Panc1 (cell line): ENCODE data around the gene NPAS2. TPM values are rescaled to one million over a fixed set of nuclear protein-coding genes. Genes with fewer than 3 reads are reported as not detected.

Experiments used
- ATAC-seq: fragments of 200-7000 bp; cut with Tn5 transposase; 2 replicates; pipeline ENCODE4 v1.9.1; 2020; ENCODE audit warnings: mild to moderate bottlenecking, moderate library complexity
- BruUV-seq: library from RNA; stranded (reverse); fragments of 400-500 nt; replicated peaks from 2 replicates; lab custom pipeline; 2021; lab: Mats Ljungman, UMichigan
- CTCF ChIA-PET: fragments of 300-600 bp; sonication (Branson Sonifier 250); formaldehyde crosslinking; loops from one replicate; lab custom pipeline; 2022; ENCODE audit warnings: antibody characterized with exemption; lab: Charles Lee
- POLR2A ChIA-PET: fragments of 300-600 bp; sonication (Branson Sonifier 250); formaldehyde crosslinking; loops from one replicate; lab custom pipeline; 2022; ENCODE audit warnings: antibody characterized with exemption; lab: Charles Lee
- DNase-seq: peaks from one replicate; pipeline ENCODE4 v3.0.0-alpha.2; 2010; ENCODE audit warnings: low read depth, low spot score
- H3K27ac ChIP-seq: 2 replicates; pipeline ENCODE4 v1.5.1; 2011; ENCODE audit warnings: mild to moderate bottlenecking, low read length, inconsistent platforms
- H3K27me3 ChIP-seq: fragments of 200-500 bp; sonication (Bioruptor generic); 2 replicates; pipeline ENCODE4 v1.6.0; 2014; ENCODE audit warnings: low read length, inconsistent platforms; ENCODE audit not compliant: control insufficient read depth, insufficient read depth
- H3K36me3 ChIP-seq: fragments of 200-500 bp; sonication (Bioruptor generic); 2 replicates; pipeline ENCODE4 v1.5.1; 2014; ENCODE audit warnings: inconsistent platforms, mild to moderate bottlenecking, low read length, moderate library complexity; ENCODE audit not compliant: control insufficient read depth, insufficient read depth
- H3K4me1 ChIP-seq: 2 replicates; pipeline ENCODE4 v1.5.1; 2011; ENCODE audit warnings: inconsistent platforms, mild to moderate bottlenecking, low read length, moderate library complexity; ENCODE audit not compliant: control insufficient read depth, insufficient read depth
- H3K4me3 ChIP-seq, 2 experiments: 2 replicates each; pipeline ENCODE4 v1.5.1; 2011 to 2012; ENCODE audit warnings: low read depth in 2 of 2, low read length in 2 of 2, mild to moderate bottlenecking in 2 of 2, inconsistent platforms in 1 of 2, moderate library complexity in 1 of 2
- H3K9me3 ChIP-seq: fragments of 200-500 bp; sonication (Bioruptor generic); 2 replicates; pipeline ENCODE4 v1.5.1; 2014; ENCODE audit warnings: low read depth, mild to moderate bottlenecking, inconsistent platforms, low read length, moderate library complexity; ENCODE audit not compliant: control insufficient read depth, insufficient read depth
- CTCF ChIP-seq: fragments of 450-650 bp; IDR thresholded peaks from 2 replicates; pipeline ENCODE4 v1.5.1; 2017; ENCODE audit warnings: mild to moderate bottlenecking
- POLR2AphosphoS5 ChIP-seq: IDR thresholded peaks from 2 replicates; pipeline ENCODE4 v1.6.1; 2012; ENCODE audit warnings: mild to moderate bottlenecking, low read depth, low read length, moderate library complexity
- REST ChIP-seq, 2 experiments: IDR thresholded peaks; 2 replicates each; pipeline ENCODE4 v1.6.1; 2011 to 2012; ENCODE audit warnings: low read depth in 2 of 2, control low read depth in 1 of 2, low read length in 1 of 2, mild to moderate bottlenecking in 1 of 2, moderate library complexity in 1 of 2; ENCODE audit not compliant: insufficient read depth in 1 of 2
- SIN3A ChIP-seq: IDR thresholded peaks from 2 replicates; pipeline ENCODE4 v1.6.1; 2012; ENCODE audit warnings: low read depth, mild to moderate bottlenecking, low read length, moderate library complexity, borderline replicate concordance; ENCODE audit not compliant: insufficient read depth
- TCF7L2 ChIP-seq: IDR thresholded peaks from 2 replicates; pipeline ENCODE4 v1.6.1; 2011; ENCODE audit warnings: mild to moderate bottlenecking, low read depth, low read length, inconsistent platforms
- in situ Hi-C: cut with HindIII; loops from 2 replicates; pipeline ENCODE4 v1.10.0; 2016; ENCODE audit warnings: low sequenced_read_pairs, low pct_unique_long_range_greater_than_20kb
- intact Hi-C: fragments of 100-400 bp; cut with micrococcal nuclease; formaldehyde crosslinking; loops from one replicate; pipeline ENCODE4 v1.10.0; 2022; ENCODE audit not compliant: unreplicated experiment
- total RNA-seq: library from RNA; stranded (reverse); gene quantifications from one replicate; pipeline ENCODE4 v1.2.1, GENCODE V29; 2021; ENCODE audit not compliant: unreplicated experiment

NPAS2 gene
- total RNA-seq, 1 experiment from 2014 or later = 72.8 TPM

- in situ Hi-C loops = no loop called here
- POLR2A ChIA-PET = no interaction called here
- DNase-seq (no peak), ATAC-seq (no peak)
- no peak for TF ChIP-seq REST (IDR thresholded peaks at IDR 0.05; ENCODE audit: insufficient read depth in 1 of 2, low read depth in 2 of 2, low read length in 1 of 2)
- no peak for TF ChIP-seq CTCF
- TF ChIP-seq SIN3A = no peak
- no peak for TF ChIP-seq TCF7L2
- no peak for TF ChIP-seq POLR2AphosphoS5
- H3K36me3 ChIP-seq = no peaks in the 10 kb centered on the region
- intact Hi-C loops = no loop called here
- no peaks in the 10 kb centered on the region for H3K27me3 ChIP-seq
- no peaks in the 10 kb centered on the region for H3K4me1 ChIP-seq
- BruUV-seq = no TSS peak
- CTCF ChIA-PET = no interaction called here
- H3K9me3 ChIP-seq = no peaks in the 10 kb centered on the region
- H3K27ac ChIP-seq = no peak overlapping the region
- no peak overlapping the region for H3K4me3 ChIP-seq
Measured at GRCh38 chr2:100940240-100940639, 120.3 kb downstream of the NPAS2 start.

- no peaks in the 10 kb centered on the region for H3K27me3 ChIP-seq
- TF ChIP-seq REST (IDR thresholded peaks at IDR 0.05; ENCODE audit: insufficient read depth in 1 of 2, low read depth in 2 of 2, low read length in 1 of 2) (no peak), SIN3A (no peak), TCF7L2 (no peak), POLR2AphosphoS5 (no peak)
- no peaks in the 10 kb centered on the region for H3K4me1 ChIP-seq
- in situ Hi-C loops = no loop called here
- no peaks in the 10 kb centered on the region for H3K36me3 ChIP-seq
- H3K27ac ChIP-seq = no peak overlapping the region
- no peak for ATAC-seq
- DNase-seq = no peak
- no peaks in the 10 kb centered on the region for H3K9me3 ChIP-seq
- H3K4me3 ChIP-seq = no peak overlapping the region
- CTCF ChIA-PET = no interaction called here
- intact Hi-C loops = no loop called here
- BruUV-seq = no TSS peak
- POLR2A ChIA-PET = interaction anchor here (0.5 kb wide), 1 partner anchor 67 kb away, joined by 4 read pairs; no protein-coding TSS in a partner anchor
Measured at GRCh38 chr2:100940766-100941645, 121.1 kb downstream of the NPAS2 start.
